Keratinocyte (primary cell): ENCODE results near the gene H2AZ2. TPM values are rescaled to one million over a fixed set of nuclear protein-coding genes. Genes with fewer than 3 reads are reported as not detected.

Experiments used
- DNase-seq: peaks from one replicate; pipeline ENCODE4 v3.0.0-alpha.2; 2011; ENCODE audit warnings: low read depth, missing footprints, low spot score
- FAIRE-seq: peaks from 2 replicates; lab custom pipeline; 2011; peaks lifted over from hg19 to GRCh38; lab: Jason Lieb, UNC
- H2AFZ ChIP-seq: 2 replicates; pipeline ENCODE4 v1.6.0; 2012; ENCODE audit warnings: low read length, control low read depth, inconsistent platforms; ENCODE audit not compliant: control insufficient read depth
- H3K27ac ChIP-seq: 2 replicates; pipeline ENCODE4 v1.5.1; 2011; ENCODE audit warnings: low read length; ENCODE audit not compliant: control insufficient read depth, insufficient read depth
- H3K27me3 ChIP-seq: 3 replicates; pipeline ENCODE4 v1.6.0; 2011; ENCODE audit warnings: low read length; ENCODE audit not compliant: control insufficient read depth, insufficient read depth; ENCODE audit errors: extremely low read depth
- H3K36me3 ChIP-seq, 2 experiments: 2 replicates in 1 of 2; 3 replicates in 1 of 2; pipeline ENCODE4 v1.5.1; 2011; ENCODE audit warnings: low read length in 2 of 2, mild to moderate bottlenecking in 1 of 2; ENCODE audit not compliant: control insufficient read depth in 2 of 2, insufficient read depth in 2 of 2; ENCODE audit errors: extremely low read depth in 1 of 2
- H3K4me1 ChIP-seq: 3 replicates; pipeline ENCODE4 v1.5.1; 2011; ENCODE audit warnings: low read length; ENCODE audit not compliant: control insufficient read depth, insufficient read depth; ENCODE audit errors: extremely low read depth
- H3K4me2 ChIP-seq: 3 replicates; pipeline ENCODE4 v1.6.0; 2011; ENCODE audit warnings: low read depth, low read length; ENCODE audit not compliant: control insufficient read depth, insufficient read depth; ENCODE audit errors: extremely low read depth
- H3K4me3 ChIP-seq, 3 experiments: fragments of 200-600 bp in 1 of 3; sonication (generic) in 1 of 3; 2 replicates in 2 of 3; 3 replicates in 1 of 3; pipeline ENCODE4 v1.5.1; 2011 to 2016; ENCODE audit warnings: low read length in 3 of 3, mild to moderate bottlenecking in 3 of 3, control low read depth in 2 of 3, inconsistent platforms in 1 of 3, low read depth in 1 of 3, mixed read lengths in 1 of 3, mixed run types in 1 of 3, moderate library complexity in 1 of 3; ENCODE audit not compliant: control insufficient read depth in 2 of 3, insufficient read depth in 2 of 3; ENCODE audit errors: extremely low read depth in 1 of 3
- H3K79me2 ChIP-seq: 2 replicates; pipeline ENCODE4 v1.6.0; 2012; ENCODE audit warnings: low read length; ENCODE audit not compliant: control insufficient read depth, insufficient read depth
- H3K9ac ChIP-seq: 3 replicates; pipeline ENCODE4 v1.6.0; 2011; ENCODE audit warnings: low read length; ENCODE audit not compliant: control insufficient read depth, insufficient read depth; ENCODE audit errors: extremely low read depth
- H3K9me1 ChIP-seq: 3 replicates; pipeline ENCODE4 v1.6.0; 2011; ENCODE audit warnings: low read length; ENCODE audit not compliant: control insufficient read depth, insufficient read depth; ENCODE audit errors: extremely low read depth
- H3K9me3 ChIP-seq: 2 replicates; pipeline ENCODE4 v1.5.1; 2012; ENCODE audit warnings: low read depth, low read length; ENCODE audit not compliant: control insufficient read depth
- H4K20me1 ChIP-seq: 3 replicates; pipeline ENCODE4 v1.6.0; 2011; ENCODE audit warnings: low read length; ENCODE audit not compliant: control insufficient read depth, insufficient read depth; ENCODE audit errors: extremely low read depth
- CTCF ChIP-seq, 3 experiments: IDR thresholded peaks in 1 of 3; conservative IDR thresholded peaks in 1 of 3; optimal IDR thresholded peaks in 1 of 3; 2 replicates in 2 of 3; 3 replicates in 1 of 3; pipeline versions ENCODE3 to v1.5.1; 2011; ENCODE audit warnings: low read length in 3 of 3, mild to moderate bottlenecking in 3 of 3, moderate library complexity in 2 of 3, control low read depth in 1 of 3, inconsistent platforms in 1 of 3; ENCODE audit not compliant: insufficient read depth in 2 of 3; ENCODE audit errors: extremely low read depth in 1 of 3
- EZH2 ChIP-seq: IDR thresholded peaks from one replicate; pipeline ENCODE4 v1.6.1; 2012; ENCODE audit warnings: inconsistent platforms, mild to moderate bottlenecking, low read length, moderate library complexity
- dilution Hi-C: fragments of 300-500 bp; cut with MboI; formaldehyde crosslinking; loops from one replicate; pipeline ENCODE4 v1.7.0; 2020; ENCODE audit warnings: low sequenced_read_pairs; ENCODE audit not compliant: extremely low pct_ligation_motif_present
- polyA plus RNA-seq, 5 experiments: library from polyadenylated mRNA; depleted of rRNA in 3 of 5; stranded (reverse) in 3 of 5; stranded (forward) in 1 of 5; unstranded in 1 of 5; fragments of >200 nt; gene quantifications; 1 replicate in 1 of 5; 2 replicates in 3 of 5; 3 replicates in 1 of 5; pipeline versions ENCODE4 v1.2.1 to v1.2.3, GENCODE V29; 2011 to 2012; ENCODE audit warnings: missing spikeins in 2 of 5, low read depth in 1 of 5, low replicate concordance in 1 of 5

H2AZ2 gene
- polyA plus RNA-seq, 1 donor (not counting 4 experiments of a cell fraction or from before 2014, with no cell fraction given): 131 TPM

- no peak overlapping the region for H3K4me3 ChIP-seq
- no peaks in the 10 kb centered on the region for H3K79me2 ChIP-seq
- H3K4me2 ChIP-seq: no peak overlapping the region
- H3K9me3 ChIP-seq: no peaks in the 10 kb centered on the region
- TF ChIP-seq CTCF (optimal IDR thresholded peaks at IDR 0.05 in 1 of 3, IDR thresholded peaks at IDR 0.05 in 1 of 3, conservative IDR thresholded peaks at IDR 0.05 in 1 of 3; ENCODE audit: extremely low read depth in 1 of 3, insufficient read depth in 2 of 3, low read length in 3 of 3): peak in 1 of 3 experiments; percentile 13
- TF ChIP-seq EZH2: no peak
- H4K20me1 ChIP-seq: no peaks in the 10 kb centered on the region
- no peak for FAIRE-seq
- H3K27ac ChIP-seq: no peak overlapping the region
- no peaks in the 10 kb centered on the region for H3K9me1 ChIP-seq
- dilution Hi-C loops: no loop called here
- H3K4me1 ChIP-seq: peaks cover 3% of the 10 kb centered on the region
- no peak overlapping the region for H3K9ac ChIP-seq
- no peaks in the 10 kb centered on the region for H3K36me3 ChIP-seq
- no peak overlapping the region for H2AFZ ChIP-seq
- no peaks in the 10 kb centered on the region for H3K27me3 ChIP-seq
- DNase-seq: no peak
Measured at GRCh38 chr7:44858161-44858560, 10.3 kb upstream of the H2AZ2 start.

GRCh38 chr7:44854644-44855364 is 6.9 kb upstream of the H2AZ2 start:
- FAIRE-seq (no peak), DNase-seq (no peak)
- Histone ChIP-seq H3K27me3 (no peaks in the 10 kb centered on the region), H3K9me3 (no peaks in the 10 kb centered on the region), H3K9ac (no peak overlapping the region), H3K4me2 (no peak overlapping the region), H3K9me1 (no peaks in the 10 kb centered on the region), H3K36me3 (no peaks in the 10 kb centered on the region), H3K27ac (no peak overlapping the region), H3K79me2 (no peaks in the 10 kb centered on the region), H4K20me1 (no peaks in the 10 kb centered on the region), H3K4me1 (peaks cover 3% of the 10 kb centered on the region), H2AFZ (no peak overlapping the region), H3K4me3 (no peak overlapping the region)
- dilution Hi-C loops: no loop called here
- TF ChIP-seq CTCF (optimal IDR thresholded peaks at IDR 0.05 in 1 of 3, IDR thresholded peaks at IDR 0.05 in 1 of 3, conservative IDR thresholded peaks at IDR 0.05 in 1 of 3; ENCODE audit: extremely low read depth in 1 of 3, insufficient read depth in 2 of 3, low read length in 3 of 3) (no peak), EZH2 (no peak)
